HCEC 1CT (cell line): ENCODE measurements around the gene RAB3C.
A peak's percentile ranks its signal among the peaks of the same experiment; 100 is the strongest.

Experiments used
- DNase-seq: peaks from one replicate; pipeline ENCODE4 v3.0.0-alpha.2; 2017

The RAB3C gene

GRCh38 chr5:58842852-58843251, 260.0 kb downstream of the RAB3C start:
- peak; percentile 17 for DNase-seq

DNA sequence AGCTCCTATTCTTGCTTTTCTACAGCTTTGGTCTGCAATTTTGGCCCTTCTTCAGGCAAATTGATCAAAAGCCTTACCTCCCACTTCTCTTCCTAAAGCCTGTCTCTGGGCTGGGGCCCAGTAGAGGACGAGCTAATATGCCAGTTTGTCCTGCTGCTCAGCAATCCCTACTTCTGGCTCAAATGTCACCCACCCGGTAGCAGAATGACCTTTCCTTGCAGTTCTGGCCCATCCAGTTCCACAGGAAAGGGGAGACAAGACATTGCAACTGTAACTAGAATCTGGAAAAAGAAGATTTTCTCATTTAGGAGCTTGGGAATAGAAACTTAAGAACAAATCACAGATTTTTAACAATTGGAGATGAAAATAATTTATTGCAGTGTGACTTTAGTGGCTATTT, 261.5 kb downstream of the RAB3C start:
- no peak for DNase-seq

DNA sequence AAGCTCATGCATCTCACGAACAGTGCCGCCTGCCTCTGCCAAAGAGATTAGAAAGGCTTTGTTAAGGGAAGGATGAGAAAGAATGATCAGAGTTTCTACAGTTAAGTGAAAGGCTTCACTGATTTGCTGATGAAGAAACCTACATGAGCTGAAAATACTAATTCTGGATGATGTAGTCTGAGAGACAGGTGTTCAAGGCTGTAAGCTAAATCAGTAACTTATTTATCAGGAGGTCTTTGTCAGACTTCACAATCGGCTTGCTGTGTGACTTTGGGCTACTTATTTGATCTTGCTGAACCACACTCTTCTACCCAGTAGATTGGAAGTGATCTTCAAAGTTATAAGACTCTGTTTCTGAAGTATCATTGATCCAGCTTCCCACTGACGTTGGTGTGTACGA, 264.2 kb downstream of the RAB3C start:
- DNase-seq: no peak

- no peak for DNase-seq
Observed at GRCh38 chr5:58849223-58849622, 266.3 kb downstream of the RAB3C start.

DNA sequence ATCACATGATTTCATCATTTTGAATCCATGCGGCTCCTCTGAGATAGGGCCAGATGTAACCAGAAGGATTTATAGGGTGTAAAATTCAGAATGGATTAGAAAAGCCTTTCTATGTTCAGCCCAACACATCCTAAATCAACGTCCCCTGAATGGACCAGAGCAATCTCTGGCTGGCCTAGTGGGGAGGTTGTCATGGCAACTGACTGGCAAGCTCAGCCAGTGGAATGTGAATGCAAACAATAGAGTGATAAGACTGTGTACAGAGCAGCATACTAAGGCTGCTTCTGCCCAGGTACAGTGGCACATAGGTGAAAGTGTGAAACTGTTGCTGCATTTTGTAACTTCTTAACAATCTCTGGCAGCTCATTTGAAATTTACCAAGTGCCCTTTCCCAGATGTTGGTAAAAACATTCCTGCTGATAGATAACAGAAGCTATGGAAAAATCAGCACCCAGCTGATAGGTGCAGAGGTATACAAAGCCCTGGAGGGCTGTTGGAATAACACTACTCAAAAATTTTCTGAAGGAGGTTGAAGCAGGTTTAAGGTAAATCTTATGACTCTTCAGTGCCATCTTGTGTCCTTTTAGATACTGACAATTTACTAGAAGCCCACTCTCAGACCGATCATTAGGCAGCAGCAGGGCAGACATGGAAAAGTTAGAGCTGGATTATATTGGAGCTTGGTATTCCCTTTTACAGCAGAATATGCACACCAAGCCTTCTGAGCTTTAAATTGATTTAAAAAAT, 267.2 kb downstream of the RAB3C start:
- DNase-seq: peak; percentile 7

- DNase-seq: no peak
Observed at GRCh38 chr5:58851153-58851552, 268.3 kb downstream of the RAB3C start.

DNA sequence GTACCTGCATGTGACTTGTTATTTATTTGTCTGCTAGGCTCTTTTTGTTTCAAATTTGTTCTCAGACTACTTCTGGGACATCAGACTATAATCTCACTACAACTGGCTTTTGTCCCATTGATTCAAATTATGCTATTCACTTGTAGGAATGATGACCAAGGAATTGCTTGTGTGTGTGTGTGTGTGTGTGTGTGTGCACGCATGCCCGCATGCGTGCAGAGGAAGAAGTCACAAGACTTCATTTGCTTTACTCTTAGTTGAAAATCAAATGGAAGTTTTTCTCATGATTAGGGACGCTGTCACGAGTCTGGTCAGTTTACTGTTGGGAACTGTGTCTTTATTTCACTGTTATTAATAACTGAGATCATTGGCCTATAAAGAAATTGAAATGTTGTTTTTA, 268.7 kb downstream of the RAB3C start:
- no peak for DNase-seq

DNA sequence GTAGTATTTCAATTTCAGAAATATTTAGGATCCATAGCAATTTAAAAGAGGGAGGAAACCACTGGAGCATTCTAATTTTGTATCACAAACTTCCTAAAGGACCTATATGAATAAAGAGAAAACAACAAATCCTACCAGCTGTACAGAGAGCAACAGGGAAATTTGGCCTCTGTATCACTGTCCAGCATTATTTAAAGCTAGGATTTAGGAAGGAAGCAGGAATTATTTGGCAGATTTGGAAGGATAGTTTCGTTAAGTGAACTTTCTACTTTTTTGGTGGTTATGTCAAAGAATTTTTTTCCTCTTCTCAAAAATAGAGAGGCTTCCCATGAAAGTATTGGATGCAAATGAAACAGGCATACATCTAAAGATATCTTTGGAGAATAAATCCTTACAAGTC, 269.7 kb downstream of the RAB3C start:
- no peak for DNase-seq

DNA sequence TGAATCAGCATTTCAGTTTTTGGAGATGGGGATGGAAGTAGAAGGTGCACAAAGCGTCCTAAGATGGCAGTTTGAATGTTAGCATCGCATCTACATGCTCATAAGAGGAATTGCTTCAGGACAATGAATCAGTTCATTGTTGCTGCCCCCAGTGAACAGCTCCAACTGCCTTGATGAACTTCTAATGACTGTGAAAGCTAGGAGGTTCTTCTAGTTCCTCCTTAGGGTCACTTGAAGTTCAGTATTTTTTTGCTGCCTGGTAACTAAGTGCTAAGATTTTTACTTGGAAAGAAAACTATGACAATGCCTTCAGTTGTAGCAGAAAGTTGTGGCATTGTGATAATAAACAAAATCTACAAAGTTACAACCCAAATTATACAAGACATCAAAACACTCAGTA, 271.6 kb downstream of the RAB3C start:
- DNase-seq: no peak

GRCh38 chr5:58855851-58856739, 273.2 kb downstream of the RAB3C start:
- no peak for DNase-seq

DNA sequence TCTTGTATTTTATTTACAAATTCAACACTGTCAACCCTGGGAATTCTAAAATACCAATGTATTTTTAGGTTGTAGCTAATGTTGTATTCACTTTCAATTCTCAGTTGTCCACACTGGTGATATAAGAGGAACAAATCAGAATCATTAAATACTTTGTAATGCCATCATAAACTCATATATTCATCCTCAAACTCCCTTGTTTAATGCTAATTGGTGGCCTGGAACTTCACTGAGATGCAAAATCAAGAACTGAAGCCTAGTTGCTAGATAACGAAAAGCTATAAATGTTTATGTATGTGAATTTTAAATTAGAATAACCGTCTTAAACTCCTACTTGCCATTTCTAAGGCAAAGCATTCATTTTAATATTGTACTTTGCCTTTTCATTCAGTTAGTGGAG, 274.7 kb downstream of the RAB3C start:
- DNase-seq: no peak

- DNase-seq: no peak
Observed at GRCh38 chr5:58860680-58861079, 277.8 kb downstream of the RAB3C start.

- no peak for DNase-seq
Observed at GRCh38 chr5:58868931-58869330, 286.1 kb downstream of the RAB3C start.

GRCh38 chr5:58871648-58872242, 288.9 kb downstream of the RAB3C start:
- DNase-seq: peak; percentile 31

- no peak for DNase-seq
Observed at GRCh38 chr5:58872670-58873273, 289.9 kb downstream of the RAB3C start.

- DNase-seq: no peak
Observed at GRCh38 chr5:58875599-58875998, 292.7 kb downstream of the RAB3C start.

GRCh38 chr5:58885260-58885659, 302.4 kb downstream of the RAB3C start:
- no peak for DNase-seq

DNA sequence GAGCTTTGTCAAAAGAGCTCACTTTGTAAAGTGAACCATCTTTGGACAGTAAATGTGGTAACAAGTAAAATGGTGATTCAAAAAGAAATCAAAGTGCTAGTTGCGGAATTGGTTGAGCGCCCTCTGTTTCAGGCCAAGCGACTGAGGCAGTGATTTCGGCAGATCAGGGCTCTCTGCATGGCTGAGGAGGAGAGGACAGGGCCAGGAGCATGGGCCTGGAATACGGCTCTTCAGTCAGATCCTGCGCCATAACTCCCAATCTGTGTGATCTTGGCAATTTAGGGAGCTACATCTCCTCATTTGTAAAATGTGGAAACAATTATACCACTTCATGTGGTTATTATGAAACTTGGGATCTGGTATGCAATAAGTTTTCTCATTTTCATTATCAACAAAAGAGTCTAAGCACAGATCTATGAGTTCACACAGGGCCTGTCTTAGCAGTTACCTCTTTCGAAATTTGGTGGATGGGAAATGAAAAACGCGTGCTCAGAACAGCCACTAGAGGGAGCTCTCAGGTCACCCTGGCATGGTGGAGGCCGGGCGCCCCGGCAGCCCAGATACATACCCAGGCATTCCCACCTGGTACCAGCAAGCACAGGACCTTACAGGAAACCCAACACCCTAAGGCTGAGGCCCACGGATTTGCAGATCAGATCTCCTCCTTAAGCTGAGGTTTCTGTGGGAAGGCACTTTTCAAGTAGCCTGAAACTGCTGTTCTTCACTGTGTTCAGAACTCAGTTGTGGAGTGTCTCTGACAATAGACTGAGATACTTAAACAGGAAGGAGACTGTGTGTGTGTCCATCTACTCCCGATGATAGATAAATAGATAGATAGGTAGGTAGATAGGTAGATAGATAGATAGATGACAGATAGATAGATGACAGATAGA, 303.7 kb downstream of the RAB3C start:
- peak; percentile 63 for DNase-seq

- DNase-seq: no peak
Observed at GRCh38 chr5:58887311-58887710, 304.4 kb downstream of the RAB3C start.

DNA sequence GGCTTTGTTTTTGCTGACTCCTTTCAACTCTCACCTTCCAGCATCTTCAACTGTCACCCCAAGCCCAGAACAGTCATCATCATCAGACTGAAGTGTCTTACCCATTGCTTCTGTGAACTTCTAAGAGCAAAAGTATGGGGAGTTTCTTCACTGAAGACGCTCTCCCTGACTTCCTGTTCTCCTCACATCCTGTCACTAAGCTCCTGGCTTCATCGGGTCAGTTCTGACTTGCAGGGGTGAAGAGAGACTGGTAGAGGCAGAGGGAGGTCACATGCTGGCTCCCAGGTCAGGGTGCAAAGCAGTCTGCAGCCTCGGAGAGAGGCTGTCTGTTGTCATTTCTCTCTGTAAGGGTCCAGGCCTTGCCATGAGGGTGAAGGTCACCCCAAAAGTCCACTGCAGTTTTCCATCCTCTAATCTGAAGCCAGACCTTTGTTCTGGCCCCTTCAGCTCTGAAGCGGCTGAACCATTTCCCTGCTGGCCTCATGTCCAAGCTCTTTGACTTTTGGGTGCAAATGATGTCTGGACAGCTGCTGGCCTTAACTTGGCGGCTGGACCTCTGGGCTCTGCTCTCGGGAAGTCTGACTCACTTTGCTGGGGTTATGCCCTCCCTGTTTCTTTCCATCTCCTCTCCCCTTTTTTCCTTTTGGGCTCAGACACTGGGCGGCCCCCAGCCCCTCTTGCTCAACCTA, 305.0 kb downstream of the RAB3C start:
- DNase-seq: peak; percentile 11

DNA sequence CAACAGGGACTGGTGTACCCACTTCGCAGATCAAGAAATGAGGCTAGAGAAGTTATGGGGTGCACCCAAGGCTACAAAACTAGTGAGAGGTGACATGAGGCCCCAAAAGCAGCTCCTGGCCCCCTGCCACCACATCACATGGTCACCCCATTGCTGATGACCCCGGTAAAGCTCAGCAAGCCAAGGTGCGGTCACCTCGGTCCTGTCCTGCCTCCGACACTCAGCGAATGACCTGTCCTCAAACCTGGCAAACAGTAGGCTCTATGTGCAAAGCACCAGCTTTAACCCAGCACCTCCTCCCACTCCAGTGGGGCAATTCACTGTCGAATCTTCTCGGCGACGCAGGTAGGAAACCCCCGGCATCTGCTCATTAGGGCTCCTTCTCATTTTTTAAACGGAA, 307.4 kb downstream of the RAB3C start:
- no peak for DNase-seq

DNA sequence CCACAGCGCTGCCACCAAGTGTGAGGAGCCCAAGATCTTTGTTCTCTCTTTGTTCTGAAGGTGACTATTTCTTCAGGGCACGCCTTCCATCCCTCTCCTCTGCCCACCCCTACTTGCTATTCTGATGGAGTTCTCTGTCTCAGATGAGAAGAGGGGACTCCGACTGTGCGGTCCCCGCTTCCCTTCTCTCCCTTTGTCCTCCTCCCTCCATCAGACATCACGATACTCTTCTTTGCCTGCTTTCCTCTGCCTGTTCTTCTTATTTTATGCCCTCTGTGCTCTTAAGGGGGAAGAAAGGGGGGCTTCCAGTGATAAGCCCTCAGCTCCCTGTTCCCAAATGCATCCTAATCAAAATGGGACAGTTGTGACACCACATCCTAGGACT, 307.8 kb downstream of the RAB3C start:
- DNase-seq: no peak
